GM12891 (cell line): Measurements from ENCODE around the gene ATP2B2.

ENCODE experiments used
- DNase-seq: peaks from one replicate; pipeline ENCODE4 v3.0.0; 2011; ENCODE audit warnings: low spot score; ENCODE audit not compliant: insufficient read length
- FAIRE-seq: peaks from 2 replicates; lab custom pipeline; 2011; peaks lifted over from hg19 to GRCh38; lab: Jason Lieb, UNC
- PAX5 ChIP-seq: IDR thresholded peaks from 2 replicates; pipeline ENCODE4 v1.6.1; 2011; ENCODE audit warnings: low read length, moderate library complexity, mild to moderate bottlenecking; ENCODE audit not compliant: insufficient read depth, severe bottlenecking
- POLR2A ChIP-seq: IDR thresholded peaks from 2 replicates; pipeline ENCODE4 v1.6.1; 2011; ENCODE audit warnings: low read depth, low read length, control low read depth
- POLR2AphosphoS5 ChIP-seq: IDR thresholded peaks from 2 replicates; pipeline ENCODE4 v1.6.1; 2011; ENCODE audit warnings: low read depth, low read length, control low read depth
- POU2F2 ChIP-seq: IDR thresholded peaks from 2 replicates; pipeline ENCODE4 v1.6.1; 2011; ENCODE audit warnings: low read depth, mild to moderate bottlenecking, control low read depth, low read length, moderate library complexity
- SPI1 ChIP-seq: IDR thresholded peaks from 2 replicates; pipeline ENCODE4 v1.6.1; 2011; ENCODE audit warnings: low read depth, low read length, control low read depth
- TAF1 ChIP-seq: IDR thresholded peaks from 2 replicates; pipeline ENCODE4 v1.6.1; 2011; ENCODE audit warnings: low read depth, low read length, control low read depth

ATP2B2 gene

DNA sequence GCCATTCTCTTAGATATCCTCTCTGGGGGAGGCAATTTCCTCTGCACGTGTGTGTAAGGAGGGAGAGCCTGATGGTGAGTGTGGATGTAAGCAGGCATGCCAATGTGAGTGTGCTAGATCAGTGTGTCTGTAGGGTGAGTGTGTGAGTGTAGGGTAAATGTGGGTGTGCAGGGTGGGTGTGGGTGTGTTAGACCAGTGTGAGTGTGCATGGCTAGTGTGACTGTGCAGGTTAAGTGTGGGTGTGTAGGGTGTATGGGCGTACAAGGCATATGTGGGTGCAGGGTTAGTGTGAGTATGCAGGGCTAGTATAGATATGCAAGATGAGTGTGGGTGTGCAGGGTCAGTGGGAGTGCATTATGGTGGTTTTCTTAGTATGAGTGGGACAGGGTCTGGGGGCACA lies 48.4 kb downstream of the ATP2B2 start:
- DNase-seq (no peak), FAIRE-seq (no peak)
- TF ChIP-seq TAF1 (no peak), POLR2AphosphoS5 (no peak), POU2F2 (no peak), SPI1 (no peak), PAX5 (no peak), POLR2A (no peak)

DNA sequence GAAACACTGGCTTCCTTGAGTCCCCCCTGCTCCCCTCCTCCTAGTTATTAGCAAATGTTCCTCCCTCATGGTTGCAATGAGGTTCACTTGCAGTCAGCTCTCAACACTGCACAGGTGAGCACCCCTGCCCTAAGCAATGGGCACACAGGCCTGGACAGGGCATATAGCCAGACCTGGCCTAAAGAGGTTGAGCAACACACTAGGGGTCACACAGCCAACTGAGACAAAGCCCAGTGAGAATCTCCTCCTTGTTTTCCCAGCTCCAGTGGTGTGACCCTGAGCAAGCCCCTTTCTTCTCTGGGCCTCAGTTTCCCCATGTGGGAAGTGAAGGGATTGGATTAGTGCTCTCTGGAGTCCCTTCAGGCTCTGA lies 49.9 kb downstream of the ATP2B2 start:
- no peak for DNase-seq
- TF ChIP-seq POU2F2 (no peak), POLR2AphosphoS5 (no peak), TAF1 (no peak), SPI1 (no peak), PAX5 (no peak), POLR2A (no peak)
- no peak for FAIRE-seq

DNA sequence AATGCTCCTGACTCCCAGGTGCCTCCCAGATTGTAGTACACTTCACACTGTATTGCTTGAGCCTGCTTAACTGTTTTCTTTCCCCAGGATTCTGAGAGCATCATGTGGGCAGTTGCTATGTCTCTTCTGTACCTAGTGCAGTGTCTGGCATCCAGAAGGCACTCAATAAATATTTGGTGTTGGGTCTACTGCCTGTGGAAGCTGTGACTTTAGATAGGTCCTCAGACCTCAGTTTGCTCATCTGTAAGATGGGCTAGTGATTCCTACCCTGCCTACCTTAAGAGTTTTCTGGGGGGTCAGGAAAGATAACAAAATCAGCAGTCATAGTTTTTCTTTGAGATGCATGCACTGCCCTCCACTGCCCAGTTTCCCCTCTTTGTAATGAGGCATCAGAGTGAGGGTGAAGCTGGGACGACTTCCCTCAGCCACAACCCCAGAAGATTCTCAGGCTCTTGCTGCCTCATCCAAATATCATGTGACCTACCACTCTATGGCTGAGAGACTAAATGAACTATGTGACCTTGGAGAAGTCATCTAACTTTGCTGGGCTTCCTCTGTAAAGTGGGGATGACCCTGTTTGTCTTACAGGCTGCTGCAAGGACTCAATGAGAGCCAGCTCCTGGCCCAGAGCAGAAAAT lies 50.4 kb downstream of the ATP2B2 start:
- DNase-seq: no peak
- TF ChIP-seq TAF1 (no peak), POLR2A (no peak), POLR2AphosphoS5 (no peak), PAX5 (no peak), POU2F2 (no peak), SPI1 (no peak)
- FAIRE-seq: no peak

DNA sequence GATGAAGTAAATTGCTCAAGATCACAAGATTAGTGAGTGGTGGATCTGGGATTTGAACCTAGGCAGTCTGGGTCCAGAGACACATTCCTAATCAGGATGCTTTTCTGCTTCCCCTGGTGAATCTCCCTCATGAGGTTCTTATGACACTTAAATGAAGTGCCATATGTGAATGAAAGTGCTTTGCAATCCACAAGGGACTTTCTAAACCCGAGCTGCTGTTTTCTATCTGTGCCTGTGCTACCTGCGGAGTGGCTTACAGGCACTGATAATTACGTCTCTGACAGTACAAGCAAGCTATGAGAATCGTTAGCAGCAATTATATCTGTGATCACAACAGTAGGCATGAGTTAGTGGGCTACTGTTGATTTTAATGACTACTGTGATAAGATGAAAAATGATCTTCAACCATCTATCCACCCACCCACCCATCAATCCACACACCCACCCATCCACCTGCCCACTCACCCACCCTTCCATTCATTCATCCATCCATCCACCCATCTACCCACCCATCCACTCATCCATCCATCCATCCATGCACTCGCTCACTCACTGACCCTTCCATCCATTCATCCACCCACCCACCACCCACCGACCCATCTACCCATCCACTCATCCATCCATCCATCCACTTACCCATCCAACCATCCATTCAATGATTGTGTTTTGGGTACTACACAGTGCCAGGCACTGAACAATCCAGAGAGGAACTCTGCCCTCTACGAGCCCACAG lies 51.8 kb downstream of the ATP2B2 start:
- DNase-seq (no peak), FAIRE-seq (no peak)
- TF ChIP-seq POU2F2 (no peak), SPI1 (no peak), TAF1 (no peak), POLR2A (no peak), PAX5 (no peak), POLR2AphosphoS5 (no peak)

DNA sequence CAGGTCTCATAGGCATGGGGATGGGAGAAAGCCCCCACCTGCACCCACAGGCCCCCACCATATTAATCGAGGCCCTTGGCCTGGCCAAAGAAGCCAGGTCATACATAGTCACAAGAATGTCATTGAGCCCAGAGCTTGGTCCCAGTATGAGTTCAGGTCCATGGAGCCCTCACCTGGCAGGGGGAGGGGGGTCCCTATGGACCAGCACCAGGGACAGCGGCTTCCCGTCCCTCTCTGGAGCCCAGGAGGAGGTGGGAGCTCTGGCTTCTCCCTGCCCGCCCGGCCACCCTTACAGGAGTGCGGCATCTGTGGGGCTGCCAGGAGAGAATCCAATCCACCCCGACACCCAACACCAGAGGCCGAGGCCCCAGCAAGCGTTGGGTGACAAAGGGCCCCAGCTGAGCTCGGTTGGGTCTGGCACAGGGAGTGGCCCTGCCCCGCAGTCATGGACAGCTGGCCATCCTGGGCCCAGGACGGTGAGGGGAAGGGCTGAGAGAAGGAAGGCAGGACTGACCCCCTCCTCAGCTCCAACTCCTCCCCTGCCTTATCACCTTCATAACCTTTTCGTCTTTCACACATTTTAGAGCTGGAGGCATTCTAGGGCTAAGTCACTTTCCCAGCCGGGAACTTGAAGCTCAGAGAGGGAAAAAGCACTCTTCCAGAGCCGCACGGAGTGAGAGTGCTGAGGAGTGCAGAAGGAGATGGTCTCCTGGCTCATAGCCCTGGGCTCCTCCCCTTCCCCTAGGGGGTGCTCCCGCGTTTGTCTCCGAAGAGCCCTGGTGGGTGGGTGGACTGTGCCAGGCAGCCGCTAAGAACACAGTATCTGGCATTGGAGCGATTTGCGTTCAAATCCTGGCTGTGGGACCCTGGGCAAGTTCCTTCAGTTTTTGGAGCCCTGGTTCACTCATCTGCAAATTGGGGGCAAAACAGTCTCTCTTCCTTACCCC lies 54.6 kb downstream of the ATP2B2 start:
- no peak for TF ChIP-seq POLR2AphosphoS5
- TF ChIP-seq PAX5: no peak
- no peak for TF ChIP-seq SPI1
- no peak for TF ChIP-seq POU2F2
- TF ChIP-seq TAF1: no peak
- no peak for TF ChIP-seq POLR2A
- DNase-seq (no peak), FAIRE-seq (no peak)

DNA sequence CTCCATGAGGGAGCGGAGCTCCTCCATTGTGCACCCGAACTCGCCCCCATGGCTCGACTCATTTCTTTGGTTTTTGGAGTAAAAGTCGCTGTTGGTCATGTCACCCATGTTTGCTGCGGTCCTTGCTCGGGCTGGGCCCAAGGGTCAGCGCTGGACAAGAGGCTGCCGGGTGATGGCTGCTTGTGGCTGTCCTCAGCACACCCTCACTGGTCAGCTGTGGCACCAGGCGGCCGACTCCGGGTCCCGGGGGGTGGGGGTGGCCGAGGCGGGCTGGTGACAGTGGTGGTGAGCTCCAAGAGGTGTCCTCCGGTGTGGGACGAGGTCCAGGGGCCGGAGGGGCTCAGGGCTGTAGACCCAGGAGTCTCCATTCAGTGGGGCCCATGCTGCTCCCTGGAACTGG lies 56.0 kb downstream of the ATP2B2 start:
- no peak for TF ChIP-seq POLR2AphosphoS5
- no peak for TF ChIP-seq POLR2A
- TF ChIP-seq PAX5: no peak
- TF ChIP-seq POU2F2: no peak
- no peak for TF ChIP-seq SPI1
- no peak for TF ChIP-seq TAF1
- DNase-seq (no peak), FAIRE-seq (no peak)

DNA sequence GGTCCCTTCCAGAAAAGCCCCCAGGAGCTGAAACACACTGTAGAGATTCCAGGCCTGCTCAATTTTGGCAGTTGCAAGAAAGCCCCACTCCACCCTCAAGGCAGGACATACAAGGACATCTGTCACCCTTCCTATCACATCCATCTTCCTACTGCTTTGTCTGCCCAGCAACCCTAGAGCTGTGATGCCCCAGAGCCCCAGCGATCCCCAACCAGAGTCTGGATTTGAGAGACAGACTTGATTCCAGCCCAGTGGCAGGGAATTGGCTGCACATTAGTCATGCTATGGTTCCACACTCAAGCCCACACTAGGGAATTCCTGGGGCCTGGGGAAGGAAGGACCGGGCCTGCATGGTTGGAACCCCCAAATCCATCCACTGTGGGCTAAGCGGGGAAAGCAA lies 56.8 kb downstream of the ATP2B2 start:
- TF ChIP-seq SPI1 (no peak), TAF1 (no peak), PAX5 (no peak), POLR2AphosphoS5 (no peak), POLR2A (no peak), POU2F2 (no peak)
- DNase-seq: no peak
- FAIRE-seq: no peak

DNA sequence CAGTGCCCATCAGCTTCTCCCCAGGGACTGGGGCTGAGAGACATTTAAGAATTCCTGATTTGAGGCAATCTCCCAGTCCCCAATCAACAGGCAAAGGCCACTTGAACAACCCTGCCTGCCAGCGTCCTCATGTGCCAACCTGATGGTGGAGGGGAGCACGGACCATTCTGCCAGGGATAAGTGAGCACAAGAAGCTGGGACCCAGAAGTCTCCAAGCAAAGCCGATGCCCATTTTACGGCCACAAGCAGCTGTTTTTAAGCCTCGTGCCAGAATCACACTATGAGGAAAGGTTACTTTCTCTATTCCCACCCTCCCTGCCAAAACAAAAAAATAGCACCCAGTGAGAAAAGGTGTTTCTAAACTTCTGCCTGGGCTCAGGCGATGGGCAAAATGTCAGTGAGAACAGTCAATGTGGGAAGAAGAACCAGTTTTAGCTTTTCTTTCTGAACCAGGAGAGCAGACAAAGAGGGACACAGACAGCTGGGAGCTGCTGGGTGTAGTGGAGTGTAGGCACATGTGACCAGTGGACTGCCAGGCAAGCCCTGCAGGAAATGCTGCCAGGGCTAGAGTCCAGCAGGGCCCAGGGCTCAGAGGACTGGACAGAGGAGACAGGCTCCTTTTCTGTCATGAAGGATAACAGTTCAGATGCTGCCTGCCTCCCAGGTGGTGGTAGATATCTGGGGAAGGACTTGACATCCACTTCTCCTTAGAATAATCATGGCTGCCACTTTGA lies 57.7 kb downstream of the ATP2B2 start:
- TF ChIP-seq PAX5: no peak
- no peak for TF ChIP-seq POLR2AphosphoS5
- no peak for TF ChIP-seq POU2F2
- TF ChIP-seq TAF1: no peak
- DNase-seq: no peak
- FAIRE-seq: no peak

DNA sequence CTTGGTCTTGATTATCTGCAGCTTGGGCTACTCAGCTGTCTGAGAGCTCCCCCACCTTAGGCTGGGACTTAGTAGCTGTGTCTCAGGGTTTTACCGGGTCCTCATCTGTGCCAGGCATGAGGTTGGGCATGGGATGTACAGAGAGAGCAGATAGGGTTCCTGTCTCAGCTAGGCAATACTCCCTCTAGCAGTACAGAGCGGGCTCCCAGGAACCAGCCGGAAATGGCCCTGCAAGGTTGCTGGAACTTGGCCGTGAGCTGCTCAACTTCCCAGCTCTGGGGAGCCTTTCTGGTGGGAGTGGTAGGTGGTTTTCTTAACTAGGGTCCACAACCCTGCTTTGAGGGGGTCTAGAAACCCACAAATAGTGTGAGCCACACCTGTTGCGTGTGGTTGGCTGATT lies 58.3 kb downstream of the ATP2B2 start:
- FAIRE-seq: no peak
- no peak for DNase-seq
- TF ChIP-seq PAX5: no peak
- TF ChIP-seq POU2F2: no peak
- no peak for TF ChIP-seq POLR2AphosphoS5
- no peak for TF ChIP-seq TAF1
